SK-N-MC (cell line): ENCODE measurements around the gene CXCR2.

Source experiments
- DNase-seq: peaks from one replicate; pipeline ENCODE4 v3.0.0-alpha.2; 2011; ENCODE audit warnings: low read depth, low spot score
- H3K27ac ChIP-seq: fragments of 200-600 bp; sonication (generic); 2 replicates; pipeline ENCODE4 v1.5.1; 2016; ENCODE audit warnings: mixed run types
- H3K36me3 ChIP-seq: fragments of 200-600 bp; sonication (generic); 2 replicates; pipeline ENCODE4 v1.6.1; 2017; ENCODE audit warnings: antibody characterized with exemption, low read length, mixed read lengths; ENCODE audit not compliant: insufficient read depth
- H3K4me3 ChIP-seq: fragments of 200-600 bp; sonication (generic); 2 replicates; pipeline ENCODE4 v1.5.1; 2016
- H3K9ac ChIP-seq: fragments of 200-600 bp; sonication (generic); 2 replicates; pipeline ENCODE4 v1.8.0; 2017; ENCODE audit warnings: mixed run types, mixed read lengths; ENCODE audit not compliant: insufficient read length
- H3K9me3 ChIP-seq: fragments of 200-600 bp; sonication (generic); 2 replicates; pipeline ENCODE4 v1.6.1; 2017; ENCODE audit warnings: low read depth, mild to moderate bottlenecking, antibody characterized with exemption, low read length, moderate library complexity, mixed read lengths
- POLR2AphosphoS5 ChIP-seq: IDR thresholded peaks from 2 replicates; pipeline ENCODE4 v1.6.1; 2012; ENCODE audit warnings: mild to moderate bottlenecking, low read depth, low read length, borderline replicate concordance

CXCR2 gene

GRCh38 chr2:218186355-218186766 is 60.5 kb downstream of the CXCR2 start:
- no peak overlapping the region for H3K9ac ChIP-seq
- H3K27ac ChIP-seq, result no peak overlapping the region
- H3K4me3 ChIP-seq, result no peak overlapping the region
- peak; percentile 56 for DNase-seq
- TF ChIP-seq POLR2AphosphoS5, result no peak
- no peaks in the 10 kb centered on the region for H3K9me3 ChIP-seq
- no peaks in the 10 kb centered on the region for H3K36me3 ChIP-seq
